H9 (cell line): ENCODE measurements around the gene DACT3. TPM values are rescaled to one million over a fixed set of nuclear protein-coding genes. Genes with fewer than 3 reads are reported as not detected.

ENCODE experiments used
- DNase-seq: peaks from one replicate; pipeline ENCODE4 v3.0.0-alpha.2; 2017
- H2AFZ ChIP-seq: one replicate; pipeline ENCODE4 v1.6.1; 2013; ENCODE audit warnings: mild to moderate bottlenecking, low read length, control low read depth, moderate library complexity
- H2AK5ac ChIP-seq: 2 replicates; pipeline ENCODE4 v1.6.1; 2013; ENCODE audit warnings: low read length, control low read depth, mixed read lengths; ENCODE audit not compliant: insufficient read length
- H2BK120ac ChIP-seq: one replicate; pipeline ENCODE4 v1.6.1; 2013; ENCODE audit warnings: low read depth, mild to moderate bottlenecking, low read length, control low read depth, inconsistent platforms; ENCODE audit not compliant: poor library complexity, severe bottlenecking
- H2BK12ac ChIP-seq: 2 replicates; pipeline ENCODE4 v1.6.1; 2013; ENCODE audit warnings: low read length, control low read depth, mixed read lengths, low read depth; ENCODE audit not compliant: insufficient read length
- H2BK15ac ChIP-seq: 2 replicates; pipeline ENCODE4 v1.6.1; 2013; ENCODE audit warnings: low read depth, low read length, control low read depth
- H2BK20ac ChIP-seq: one replicate; pipeline ENCODE4 v1.6.1; 2013; ENCODE audit warnings: low read depth, mild to moderate bottlenecking, low read length, control low read depth, inconsistent platforms; ENCODE audit not compliant: poor library complexity, severe bottlenecking
- H2BK5ac ChIP-seq: 2 replicates; pipeline ENCODE4 v1.6.1; 2013; ENCODE audit warnings: low read length, control low read depth, mixed read lengths; ENCODE audit not compliant: insufficient read length
- H3K14ac ChIP-seq: 2 replicates; pipeline ENCODE4 v1.6.1; 2013; ENCODE audit warnings: low read length, control low read depth; ENCODE audit not compliant: insufficient read depth
- H3K18ac ChIP-seq: 2 replicates; pipeline ENCODE4 v1.6.1; 2013; ENCODE audit warnings: low read depth, mild to moderate bottlenecking, mixed read lengths, low read length, control low read depth; ENCODE audit not compliant: insufficient read length
- H3K23ac ChIP-seq: 2 replicates; pipeline ENCODE4 v1.6.1; 2013; ENCODE audit warnings: low read length, control low read depth, mixed read lengths, low read depth; ENCODE audit not compliant: insufficient read length
- H3K23me2 ChIP-seq: 2 replicates; pipeline ENCODE4 v1.6.1; 2013; ENCODE audit warnings: low read depth, mild to moderate bottlenecking, mixed read lengths, low read length, control low read depth; ENCODE audit not compliant: insufficient read length, poor library complexity, severe bottlenecking
- H3K27ac ChIP-seq: 2 replicates; pipeline ENCODE4 v1.5.1; 2013; ENCODE audit warnings: low read length, control low read depth, mixed read lengths, low read depth; ENCODE audit not compliant: insufficient read length
- H3K27me3 ChIP-seq: 2 replicates; pipeline ENCODE4 v1.6.1; 2013; ENCODE audit warnings: low read length, control low read depth, inconsistent platforms; ENCODE audit not compliant: insufficient read depth
- H3K4ac ChIP-seq: 2 replicates; pipeline ENCODE4 v1.6.1; 2013; ENCODE audit warnings: low read depth, mild to moderate bottlenecking, control low read depth, inconsistent platforms, low read length, moderate library complexity
- H3K4me1 ChIP-seq: 2 replicates; pipeline ENCODE4 v1.6.1; 2013; ENCODE audit warnings: low read length, control low read depth, inconsistent platforms; ENCODE audit not compliant: insufficient read depth
- H3K4me2 ChIP-seq: 2 replicates; pipeline ENCODE4 v1.6.1; 2013; ENCODE audit warnings: low read length, control low read depth, mixed read lengths; ENCODE audit not compliant: insufficient read length, insufficient read depth
- H3K56ac ChIP-seq: 2 replicates; pipeline ENCODE4 v1.6.1; 2013; ENCODE audit warnings: low read depth, mild to moderate bottlenecking, mixed read lengths, low read length, control low read depth; ENCODE audit not compliant: insufficient read length
- H3K79me1 ChIP-seq: 2 replicates; pipeline ENCODE4 v1.6.1; 2013; ENCODE audit warnings: low read depth, mild to moderate bottlenecking, moderate library complexity, low read length, control low read depth, inconsistent platforms; ENCODE audit not compliant: insufficient read depth, poor library complexity, severe bottlenecking
- H3K79me2 ChIP-seq: 2 replicates; pipeline ENCODE4 v1.6.1; 2013; ENCODE audit warnings: low read length, control low read depth, inconsistent platforms; ENCODE audit not compliant: insufficient read depth
- H3K9ac ChIP-seq: 2 replicates; pipeline ENCODE4 v1.6.1; 2013; ENCODE audit warnings: low read length, control low read depth, mixed read lengths; ENCODE audit not compliant: insufficient read length; ENCODE audit errors: extremely low read depth
- H3K9me3 ChIP-seq: one replicate; pipeline ENCODE4 v1.6.1; 2013; ENCODE audit warnings: low read depth, low read length, inconsistent platforms; ENCODE audit not compliant: control insufficient read depth
- H3T11ph ChIP-seq: one replicate; pipeline ENCODE4 v1.6.1; 2013; ENCODE audit warnings: mild to moderate bottlenecking, low read length, control low read depth, inconsistent platforms
- H4K20me1 ChIP-seq: one replicate; pipeline ENCODE4 v1.6.1; 2013; ENCODE audit not compliant: control insufficient read depth, insufficient read length, insufficient read depth
- H4K5ac ChIP-seq: 2 replicates; pipeline ENCODE4 v1.6.1; 2013; ENCODE audit warnings: low read depth, mild to moderate bottlenecking, mixed read lengths, low read length, control low read depth; ENCODE audit not compliant: insufficient read length
- H4K8ac ChIP-seq: replicated peaks from 2 replicates; pipeline ENCODE4 v1.6.1; 2013; ENCODE audit warnings: low read length, control low read depth, mixed read lengths, low read depth; ENCODE audit not compliant: insufficient read length
- H4K91ac ChIP-seq: 2 replicates; pipeline ENCODE4 v1.6.1; 2013; ENCODE audit warnings: low read depth, mild to moderate bottlenecking, moderate library complexity, mixed read lengths, low read length, control low read depth; ENCODE audit not compliant: insufficient read length
- H3K27ac Mint-ChIP-seq, 3 experiments: 2 replicates in 2 of 3; 3 replicates in 1 of 3; pipeline ENCODE4 v1.8.0; 2020 to 2021; ENCODE audit warnings: mixed read lengths in 3 of 3, mild to moderate bottlenecking in 1 of 3, moderate library complexity in 1 of 3
- H3K27me3 Mint-ChIP-seq: 2 replicates; pipeline ENCODE4 v1.8.0; 2021; ENCODE audit warnings: low read depth, mild to moderate bottlenecking, moderate library complexity, mixed read lengths
- H3K36me3 Mint-ChIP-seq, 3 experiments: 2 replicates in 2 of 3; 3 replicates in 1 of 3; pipeline ENCODE4 v1.8.0; 2020 to 2021; ENCODE audit warnings: low read depth in 3 of 3, mixed read lengths in 3 of 3; ENCODE audit not compliant: insufficient read depth in 1 of 3
- H3K4me1 Mint-ChIP-seq, 2 experiments: 2 replicates each; pipeline ENCODE4 v1.8.0; 2020; ENCODE audit warnings: mixed read lengths in 2 of 2
- H3K4me3 Mint-ChIP-seq, 2 experiments: 2 replicates in 1 of 2; 3 replicates in 1 of 2; pipeline ENCODE4 v1.8.0; 2020 to 2021; ENCODE audit warnings: mild to moderate bottlenecking in 2 of 2, mixed read lengths in 2 of 2, moderate library complexity in 1 of 2
- H3K9me3 Mint-ChIP-seq, 2 experiments: 2 replicates in 1 of 2; 3 replicates in 1 of 2; pipeline ENCODE4 v1.8.0; 2020; ENCODE audit warnings: mild to moderate bottlenecking in 2 of 2, mixed read lengths in 2 of 2, moderate library complexity in 1 of 2
- CTCF ChIP-seq: fragments of 200-600 bp; sonication (generic); conservative IDR thresholded peaks from 3 replicates; pipeline ENCODE4 v1.8.0; 2021; ENCODE audit warnings: antibody characterized with exemption, mild to moderate bottlenecking
- total RNA-seq: library from RNA; stranded (reverse); gene quantifications from 2 replicates; pipeline ENCODE4 v1.2.1, GENCODE V29; 2021

Gene DACT3
- total RNA-seq, 1 experiment from 2014 or later, result 0.87 TPM

GRCh38 chr19:46670813-46671212 lies 9.8 kb upstream of the DACT3 start:
- no peak overlapping the region for H2BK5ac ChIP-seq
- Mint-ChIP-seq H3K4me1 (peaks cover 3 to 4% of the 10 kb centered on the region in 2 experiments; a peak in 2 of 4 replicates), H3K27me3 (no peaks in the 10 kb centered on the region; the same call in 1 of the 2 replicates), H3K27ac (peak overlapping the region in 1 of 3 experiments; percentile 70; a peak in 2 of 7 replicates), H3K4me3 (no peak overlapping the region), H3K36me3 (peaks cover 13 to 33% (median 21%) of the 10 kb centered on the region in 3 experiments), H3K9me3 (0 out of 5 replicates have a peak, but pooled peaks cover 0 to 2% of the 10 kb centered on the region in 2 experiments)
- H3T11ph ChIP-seq, result no peak overlapping the region
- H3K4me1 ChIP-seq, result no peaks in the 10 kb centered on the region
- no peak overlapping the region for H3K4ac ChIP-seq
- H3K79me2 ChIP-seq, result no peaks in the 10 kb centered on the region
- H3K56ac ChIP-seq, result no peak overlapping the region
- H4K20me1 ChIP-seq, result no peaks in the 10 kb centered on the region
- no peak overlapping the region for H4K91ac ChIP-seq
- H2BK15ac ChIP-seq, result no peak overlapping the region
- H3K18ac ChIP-seq, result no peak overlapping the region
- no peak overlapping the region for H2AK5ac ChIP-seq
- no peak for DNase-seq
- no peaks in the 10 kb centered on the region for H3K27me3 ChIP-seq
- TF ChIP-seq CTCF, result no peak
- H3K79me1 ChIP-seq, result no peaks in the 10 kb centered on the region
- H4K5ac ChIP-seq, result no peak overlapping the region
- no peak overlapping the region for H3K27ac ChIP-seq
- no peak overlapping the region for H3K4me2 ChIP-seq
- H3K9me3 ChIP-seq, result no peaks in the 10 kb centered on the region
- no peak overlapping the region for H4K8ac ChIP-seq
- H2BK20ac ChIP-seq, result no peak overlapping the region
- H3K23ac ChIP-seq, result no peak overlapping the region
- no peak overlapping the region for H2BK120ac ChIP-seq
- H3K23me2 ChIP-seq, result no peaks in the 10 kb centered on the region
- no peak overlapping the region for H2BK12ac ChIP-seq
- H2AFZ ChIP-seq, result no peak overlapping the region
- no peak overlapping the region for H3K9ac ChIP-seq
- no peak overlapping the region for H3K14ac ChIP-seq
